Fibroblast of villous mesenchyme (primary cell): ENCODE results near the gene PTGDR. TPM values are rescaled to one million over a fixed set of nuclear protein-coding genes. Genes with fewer than 3 reads are reported as not detected.

Source experiments
- DNase-seq: peaks from one replicate; pipeline ENCODE4 v3.0.0-alpha.2; 2010; ENCODE audit warnings: low read depth
- H3K4me3 ChIP-seq: 2 replicates; pipeline ENCODE4 v1.5.1; 2011; ENCODE audit warnings: low read depth, mild to moderate bottlenecking, low read length
- total RNA-seq: library from RNA; depleted of rRNA; stranded (reverse); fragments of >200 nt; gene quantifications from 2 replicates; pipeline ENCODE4 v1.2.3, GENCODE V29; 2012
- TF ChIP-seq, protein P1 (sequence below): IDR thresholded peaks from 2 replicates; pipeline ENCODE4 v1.5.1; 2012; ENCODE audit warnings: low read depth, mild to moderate bottlenecking, low read length; ENCODE audit not compliant: insufficient read depth

Gene PTGDR
- total RNA-seq, 1 donor: not detected

DNA sequence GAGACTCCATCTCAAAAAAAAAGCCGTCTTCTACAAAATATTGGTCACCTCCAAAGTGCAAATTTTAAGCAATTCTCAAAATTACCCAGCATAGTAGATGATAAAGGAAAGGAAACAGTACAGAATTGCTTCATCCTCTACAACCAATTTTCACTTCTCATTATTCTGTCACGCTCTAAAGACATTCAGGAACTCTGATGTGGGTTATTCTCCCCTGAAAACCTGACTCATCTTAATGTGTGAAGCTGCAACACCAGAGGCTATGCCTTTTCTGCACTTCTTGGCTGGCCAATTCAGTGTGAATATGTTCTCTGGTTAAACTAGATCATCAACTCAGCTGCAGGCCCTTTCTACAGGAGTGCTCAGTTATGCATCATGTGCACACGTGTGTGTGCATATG is 57.6 kb downstream of the PTGDR start:
- TF ChIP-seq, protein P1, sequence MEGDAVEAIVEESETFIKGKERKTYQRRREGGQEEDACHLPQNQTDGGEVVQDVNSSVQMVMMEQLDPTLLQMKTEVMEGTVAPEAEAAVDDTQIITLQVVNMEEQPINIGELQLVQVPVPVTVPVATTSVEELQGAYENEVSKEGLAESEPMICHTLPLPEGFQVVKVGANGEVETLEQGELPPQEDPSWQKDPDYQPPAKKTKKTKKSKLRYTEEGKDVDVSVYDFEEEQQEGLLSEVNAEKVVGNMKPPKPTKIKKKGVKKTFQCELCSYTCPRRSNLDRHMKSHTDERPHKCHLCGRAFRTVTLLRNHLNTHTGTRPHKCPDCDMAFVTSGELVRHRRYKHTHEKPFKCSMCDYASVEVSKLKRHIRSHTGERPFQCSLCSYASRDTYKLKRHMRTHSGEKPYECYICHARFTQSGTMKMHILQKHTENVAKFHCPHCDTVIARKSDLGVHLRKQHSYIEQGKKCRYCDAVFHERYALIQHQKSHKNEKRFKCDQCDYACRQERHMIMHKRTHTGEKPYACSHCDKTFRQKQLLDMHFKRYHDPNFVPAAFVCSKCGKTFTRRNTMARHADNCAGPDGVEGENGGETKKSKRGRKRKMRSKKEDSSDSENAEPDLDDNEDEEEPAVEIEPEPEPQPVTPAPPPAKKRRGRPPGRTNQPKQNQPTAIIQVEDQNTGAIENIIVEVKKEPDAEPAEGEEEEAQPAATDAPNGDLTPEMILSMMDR: no peak
- H3K4me3 ChIP-seq: no peak overlapping the region
- no peak for DNase-seq

DNA sequence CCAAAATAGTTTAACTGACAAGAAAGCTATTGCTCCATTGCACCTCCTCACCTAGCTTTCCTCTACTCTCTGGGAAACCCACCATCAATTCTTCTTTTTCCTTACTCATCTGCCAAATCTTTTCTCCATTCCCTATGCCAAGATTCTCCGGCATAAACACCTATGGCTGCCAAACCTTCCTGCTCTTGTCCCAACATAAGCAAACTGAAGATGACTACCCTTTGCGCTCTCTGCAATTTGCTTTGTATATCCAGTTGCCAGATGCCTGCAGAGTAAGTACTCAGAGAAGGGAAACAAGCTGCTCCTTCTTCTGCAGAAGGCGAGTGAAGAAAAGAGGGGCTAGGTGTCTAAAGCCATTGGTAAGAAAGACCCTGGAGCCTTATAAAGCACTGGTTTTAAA is 58.1 kb downstream of the PTGDR start:
- TF ChIP-seq, protein P1: no peak
- no peak overlapping the region for H3K4me3 ChIP-seq
- DNase-seq: no peak

Other genes starting within 250 kb of the PTGDR start
- gene NID2, start 198.6 kb upstream of the PTGDR start, total RNA-seq: 146 and 259 TPM in 2 replicates
- 1.3 and 5.2 TPM in 2 replicates for gene PTGER2, start 46.6 kb downstream of the PTGDR start, total RNA-seq